HG02970 (cell line): ENCODE data around the gene KIF25.
"Not testable (repeated sequence)": the region's sequence is repeated elsewhere in the genome, so short reads cannot be mapped to it uniquely, and the experiment has no call there.

Source experiments
- ATAC-seq: cut with Tn5 transposase; IDR thresholded peaks from one replicate; pipeline ENCODE4 v1.9.1; 2021; ENCODE audit warnings: mild to moderate bottlenecking, moderate library complexity, moderate number of reproducible peaks; ENCODE audit not compliant: unreplicated experiment, low FRiP score

KIF25 gene

GRCh38 chr6:167974640-167975344, 22.7 kb upstream of the KIF25 start:
- ATAC-seq, result no peak

GRCh38 chr6:167975458-167975857, 22.0 kb upstream of the KIF25 start:
- ATAC-seq, result no peak

GRCh38 chr6:167976116-167976657, 21.3 kb upstream of the KIF25 start:
- not testable (repeated sequence) for ATAC-seq

GRCh38 chr6:167976708-167977107, 20.8 kb upstream of the KIF25 start:
- ATAC-seq, result no peak

GRCh38 chr6:167977717-167978467, 19.6 kb upstream of the KIF25 start:
- no peak for ATAC-seq

- no peak for ATAC-seq
Observed at GRCh38 chr6:167978607-167979006, 18.9 kb upstream of the KIF25 start.

GRCh38 chr6:167979436-167980139, 17.9 kb upstream of the KIF25 start:
- no peak for ATAC-seq

- ATAC-seq, result no peak
Observed at GRCh38 chr6:167980911-167981580, 16.4 kb upstream of the KIF25 start.

- ATAC-seq, result no peak
Observed at GRCh38 chr6:167981916-167982462, 15.5 kb upstream of the KIF25 start.

- ATAC-seq, result no peak
Observed at GRCh38 chr6:167984144-167984719, 13.2 kb upstream of the KIF25 start.

- ATAC-seq, result no peak
Observed at GRCh38 chr6:167984876-167985604, 12.4 kb upstream of the KIF25 start.

- ATAC-seq, result no peak
Observed at GRCh38 chr6:167985911-167986595, 11.4 kb upstream of the KIF25 start.

GRCh38 chr6:167987396-167988153, 9.9 kb upstream of the KIF25 start:
- ATAC-seq, result no peak

GRCh38 chr6:167988154-167988495, 9.3 kb upstream of the KIF25 start:
- no peak for ATAC-seq

- ATAC-seq, result no peak
Observed at GRCh38 chr6:167988945-167989841, 8.3 kb upstream of the KIF25 start.

GRCh38 chr6:167990016-167990945, 7.2 kb upstream of the KIF25 start:
- ATAC-seq, result no peak
